Keratinocyte (primary cell): ENCODE results near the gene TBX3. TPM values are rescaled to one million over a fixed set of nuclear protein-coding genes. Genes with fewer than 3 reads are reported as not detected.
"Not testable (repeated sequence)": the region's sequence is repeated elsewhere in the genome, so short reads cannot be mapped to it uniquely, and the experiment has no call there.

Experiments
- DNase-seq: peaks from one replicate; pipeline ENCODE4 v3.0.0-alpha.2; 2011; ENCODE audit warnings: low read depth, missing footprints, low spot score
- FAIRE-seq: peaks from 2 replicates; lab custom pipeline; 2011; peaks lifted over from hg19 to GRCh38; lab: Jason Lieb, UNC
- H2AFZ ChIP-seq: 2 replicates; pipeline ENCODE4 v1.6.0; 2012; ENCODE audit warnings: low read length, control low read depth, inconsistent platforms; ENCODE audit not compliant: control insufficient read depth
- H3K27ac ChIP-seq: 2 replicates; pipeline ENCODE4 v1.5.1; 2011; ENCODE audit warnings: low read length; ENCODE audit not compliant: control insufficient read depth, insufficient read depth
- H3K27me3 ChIP-seq: 3 replicates; pipeline ENCODE4 v1.6.0; 2011; ENCODE audit warnings: low read length; ENCODE audit not compliant: control insufficient read depth, insufficient read depth; ENCODE audit errors: extremely low read depth
- H3K36me3 ChIP-seq, 2 experiments: 2 replicates in 1 of 2; 3 replicates in 1 of 2; pipeline ENCODE4 v1.5.1; 2011; ENCODE audit warnings: low read length in 2 of 2, mild to moderate bottlenecking in 1 of 2; ENCODE audit not compliant: control insufficient read depth in 2 of 2, insufficient read depth in 2 of 2; ENCODE audit errors: extremely low read depth in 1 of 2
- H3K4me1 ChIP-seq: 3 replicates; pipeline ENCODE4 v1.5.1; 2011; ENCODE audit warnings: low read length; ENCODE audit not compliant: control insufficient read depth, insufficient read depth; ENCODE audit errors: extremely low read depth
- H3K4me2 ChIP-seq: 3 replicates; pipeline ENCODE4 v1.6.0; 2011; ENCODE audit warnings: low read depth, low read length; ENCODE audit not compliant: control insufficient read depth, insufficient read depth; ENCODE audit errors: extremely low read depth
- H3K4me3 ChIP-seq, 3 experiments: fragments of 200-600 bp in 1 of 3; sonication (generic) in 1 of 3; 2 replicates in 2 of 3; 3 replicates in 1 of 3; pipeline ENCODE4 v1.5.1; 2011 to 2016; ENCODE audit warnings: low read length in 3 of 3, mild to moderate bottlenecking in 3 of 3, control low read depth in 2 of 3, inconsistent platforms in 1 of 3, low read depth in 1 of 3, mixed read lengths in 1 of 3, mixed run types in 1 of 3, moderate library complexity in 1 of 3; ENCODE audit not compliant: control insufficient read depth in 2 of 3, insufficient read depth in 2 of 3; ENCODE audit errors: extremely low read depth in 1 of 3
- H3K79me2 ChIP-seq: 2 replicates; pipeline ENCODE4 v1.6.0; 2012; ENCODE audit warnings: low read length; ENCODE audit not compliant: control insufficient read depth, insufficient read depth
- H3K9ac ChIP-seq: 3 replicates; pipeline ENCODE4 v1.6.0; 2011; ENCODE audit warnings: low read length; ENCODE audit not compliant: control insufficient read depth, insufficient read depth; ENCODE audit errors: extremely low read depth
- H3K9me1 ChIP-seq: 3 replicates; pipeline ENCODE4 v1.6.0; 2011; ENCODE audit warnings: low read length; ENCODE audit not compliant: control insufficient read depth, insufficient read depth; ENCODE audit errors: extremely low read depth
- H3K9me3 ChIP-seq: 2 replicates; pipeline ENCODE4 v1.5.1; 2012; ENCODE audit warnings: low read depth, low read length; ENCODE audit not compliant: control insufficient read depth
- H4K20me1 ChIP-seq: 3 replicates; pipeline ENCODE4 v1.6.0; 2011; ENCODE audit warnings: low read length; ENCODE audit not compliant: control insufficient read depth, insufficient read depth; ENCODE audit errors: extremely low read depth
- EZH2 ChIP-seq: IDR thresholded peaks from one replicate; pipeline ENCODE4 v1.6.1; 2012; ENCODE audit warnings: inconsistent platforms, mild to moderate bottlenecking, low read length, moderate library complexity
- dilution Hi-C: fragments of 300-500 bp; cut with MboI; formaldehyde crosslinking; loops from one replicate; pipeline ENCODE4 v1.7.0; 2020; ENCODE audit warnings: low sequenced_read_pairs; ENCODE audit not compliant: extremely low pct_ligation_motif_present
- polyA plus RNA-seq, 5 experiments: library from polyadenylated mRNA; depleted of rRNA in 3 of 5; stranded (reverse) in 3 of 5; stranded (forward) in 1 of 5; unstranded in 1 of 5; fragments of >200 nt; gene quantifications; 1 replicate in 1 of 5; 2 replicates in 3 of 5; 3 replicates in 1 of 5; pipeline versions ENCODE4 v1.2.1 to v1.2.3, GENCODE V29; 2011 to 2012; ENCODE audit warnings: missing spikeins in 2 of 5, low read depth in 1 of 5, low replicate concordance in 1 of 5
- TF ChIP-seq, protein P1 (sequence below), 3 experiments: IDR thresholded peaks in 1 of 3; conservative IDR thresholded peaks in 1 of 3; optimal IDR thresholded peaks in 1 of 3; 2 replicates in 2 of 3; 3 replicates in 1 of 3; pipeline versions ENCODE3 to v1.5.1; 2011; ENCODE audit warnings: low read length in 3 of 3, mild to moderate bottlenecking in 3 of 3, moderate library complexity in 2 of 3, control low read depth in 1 of 3, inconsistent platforms in 1 of 3; ENCODE audit not compliant: insufficient read depth in 2 of 3; ENCODE audit errors: extremely low read depth in 1 of 3

TBX3 gene
- polyA plus RNA-seq, 1 donor (not counting 4 experiments of a cell fraction or from before 2014, with no cell fraction given), result 7.8 TPM

DNA sequence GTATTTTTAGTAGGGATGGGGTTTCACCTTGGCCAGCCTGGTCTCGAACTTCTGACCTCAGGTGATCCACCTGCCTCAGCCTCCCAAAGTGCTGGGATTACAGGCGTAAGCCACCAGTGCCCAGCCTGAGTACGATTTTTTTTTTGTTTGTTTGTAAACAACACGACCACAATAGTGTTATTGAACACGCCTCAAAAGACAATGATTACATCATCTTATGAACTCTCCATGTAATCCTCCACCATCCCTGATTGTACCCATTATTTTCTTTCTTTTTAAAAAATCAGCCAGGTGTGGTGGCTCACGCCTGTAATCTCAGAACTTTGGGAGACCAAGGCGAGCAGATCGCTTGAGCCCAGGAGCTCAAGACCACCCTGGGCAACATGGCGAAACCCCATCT lies 25.1 kb upstream of the TBX3 start:
- DNase-seq, result no peak
- no peaks in the 10 kb centered on the region for H3K9me1 ChIP-seq
- peaks cover 2% of the 10 kb centered on the region for H3K27me3 ChIP-seq
- H3K9me3 ChIP-seq, result peaks cover 5% of the 10 kb centered on the region
- H3K9ac ChIP-seq, result no peak overlapping the region
- FAIRE-seq, result no peak
- H4K20me1 ChIP-seq, result no peaks in the 10 kb centered on the region
- H3K27ac ChIP-seq, result no peak overlapping the region
- dilution Hi-C loops, result no loop called here
- H3K4me2 ChIP-seq, result no peak overlapping the region
- no peak overlapping the region for H3K4me3 ChIP-seq
- H3K79me2 ChIP-seq, result no peaks in the 10 kb centered on the region
- no peak overlapping the region for H2AFZ ChIP-seq
- TF ChIP-seq, protein P1, sequence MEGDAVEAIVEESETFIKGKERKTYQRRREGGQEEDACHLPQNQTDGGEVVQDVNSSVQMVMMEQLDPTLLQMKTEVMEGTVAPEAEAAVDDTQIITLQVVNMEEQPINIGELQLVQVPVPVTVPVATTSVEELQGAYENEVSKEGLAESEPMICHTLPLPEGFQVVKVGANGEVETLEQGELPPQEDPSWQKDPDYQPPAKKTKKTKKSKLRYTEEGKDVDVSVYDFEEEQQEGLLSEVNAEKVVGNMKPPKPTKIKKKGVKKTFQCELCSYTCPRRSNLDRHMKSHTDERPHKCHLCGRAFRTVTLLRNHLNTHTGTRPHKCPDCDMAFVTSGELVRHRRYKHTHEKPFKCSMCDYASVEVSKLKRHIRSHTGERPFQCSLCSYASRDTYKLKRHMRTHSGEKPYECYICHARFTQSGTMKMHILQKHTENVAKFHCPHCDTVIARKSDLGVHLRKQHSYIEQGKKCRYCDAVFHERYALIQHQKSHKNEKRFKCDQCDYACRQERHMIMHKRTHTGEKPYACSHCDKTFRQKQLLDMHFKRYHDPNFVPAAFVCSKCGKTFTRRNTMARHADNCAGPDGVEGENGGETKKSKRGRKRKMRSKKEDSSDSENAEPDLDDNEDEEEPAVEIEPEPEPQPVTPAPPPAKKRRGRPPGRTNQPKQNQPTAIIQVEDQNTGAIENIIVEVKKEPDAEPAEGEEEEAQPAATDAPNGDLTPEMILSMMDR (optimal IDR thresholded peaks at IDR 0.05 in 1 of 3, IDR thresholded peaks at IDR 0.05 in 1 of 3, conservative IDR thresholded peaks at IDR 0.05 in 1 of 3; ENCODE audit: extremely low read depth in 1 of 3, insufficient read depth in 2 of 3, low read length in 3 of 3), result no peak
- TF ChIP-seq EZH2, result no peak
- H3K36me3 ChIP-seq, result no peaks in the 10 kb centered on the region
- no peaks in the 10 kb centered on the region for H3K4me1 ChIP-seq

DNA sequence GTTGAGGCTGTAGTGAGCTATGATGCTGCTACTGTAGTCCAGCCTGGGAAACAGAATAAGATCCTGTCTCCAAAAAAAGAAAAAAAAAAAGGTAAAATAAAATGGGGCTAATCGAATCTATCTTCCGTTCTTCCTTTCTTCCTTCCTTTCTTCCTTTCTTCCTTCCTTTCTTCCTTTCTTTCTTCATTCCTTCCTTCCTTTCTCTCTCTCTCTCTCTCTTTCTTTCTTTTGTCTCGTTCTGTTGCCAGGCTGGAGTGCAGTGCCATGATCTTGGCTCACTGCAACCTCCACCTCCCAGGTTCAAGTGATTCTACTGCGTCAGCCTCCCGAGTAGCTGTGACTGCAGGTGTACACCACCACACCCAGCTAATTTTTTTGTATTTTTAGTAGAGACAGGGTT lies 24.6 kb upstream of the TBX3 start:
- H3K27me3 ChIP-seq, DNase-seq, H3K4me3 ChIP-seq, dilution Hi-C loops, H2AFZ ChIP-seq, H3K4me2 ChIP-seq, H3K79me2 ChIP-seq, H3K4me1 ChIP-seq, H3K9me3 ChIP-seq, H3K27ac ChIP-seq, H3K9me1 ChIP-seq, H4K20me1 ChIP-seq, H3K9ac ChIP-seq, H3K36me3 ChIP-seq, FAIRE-seq: not testable (repeated sequence)

DNA sequence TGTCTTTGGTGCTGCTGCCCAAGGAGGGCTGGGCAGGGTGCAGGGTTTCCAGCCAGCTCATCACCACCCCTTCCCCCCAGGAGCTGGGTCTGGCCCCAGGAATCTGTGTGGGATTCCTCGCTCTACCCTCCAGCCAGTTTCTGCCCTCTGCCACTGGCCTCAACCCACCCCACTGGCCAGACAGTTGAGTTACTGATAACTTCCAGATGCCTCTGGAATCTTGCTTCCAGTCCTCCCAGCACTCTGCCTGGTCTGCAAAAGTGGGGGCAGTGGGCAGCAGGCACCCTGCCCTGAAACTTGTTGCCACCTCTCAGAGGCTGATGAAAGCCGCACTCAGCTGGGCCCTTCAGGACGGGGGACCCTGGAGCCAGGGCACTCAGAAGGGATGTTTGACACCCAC lies 20.1 kb upstream of the TBX3 start:
- Histone ChIP-seq H3K36me3 (no peaks in the 10 kb centered on the region), H3K9me1 (no peaks in the 10 kb centered on the region), H3K79me2 (no peaks in the 10 kb centered on the region), H3K4me3 (no peak overlapping the region), H3K4me2 (no peak overlapping the region), H3K9me3 (no peaks in the 10 kb centered on the region), H3K4me1 (no peaks in the 10 kb centered on the region), H3K27me3 (peaks cover 33% of the 10 kb centered on the region), H4K20me1 (no peaks in the 10 kb centered on the region), H2AFZ (no peak overlapping the region), H3K27ac (no peak overlapping the region), H3K9ac (no peak overlapping the region)
- DNase-seq, result no peak
- dilution Hi-C loops, result no loop called here
- no peak for TF ChIP-seq EZH2
- TF ChIP-seq, protein P1 (optimal IDR thresholded peaks at IDR 0.05 in 1 of 3, IDR thresholded peaks at IDR 0.05 in 1 of 3, conservative IDR thresholded peaks at IDR 0.05 in 1 of 3; ENCODE audit: extremely low read depth in 1 of 3, insufficient read depth in 2 of 3, low read length in 3 of 3), result no peak
- no peak for FAIRE-seq
